ENCODE data around the gene CCDC89. TPM values are rescaled to one million over a fixed set of nuclear protein-coding genes. Genes with fewer than 3 reads are reported as not detected.

Gene CCDC89
- total and polyA plus RNA-seq, 10 of the 15 experiments (the other 5 are each of a cell fraction or from before 2014, with no cell fraction given): 0.11 to 0.15 TPM; not detected in 8

DNA sequence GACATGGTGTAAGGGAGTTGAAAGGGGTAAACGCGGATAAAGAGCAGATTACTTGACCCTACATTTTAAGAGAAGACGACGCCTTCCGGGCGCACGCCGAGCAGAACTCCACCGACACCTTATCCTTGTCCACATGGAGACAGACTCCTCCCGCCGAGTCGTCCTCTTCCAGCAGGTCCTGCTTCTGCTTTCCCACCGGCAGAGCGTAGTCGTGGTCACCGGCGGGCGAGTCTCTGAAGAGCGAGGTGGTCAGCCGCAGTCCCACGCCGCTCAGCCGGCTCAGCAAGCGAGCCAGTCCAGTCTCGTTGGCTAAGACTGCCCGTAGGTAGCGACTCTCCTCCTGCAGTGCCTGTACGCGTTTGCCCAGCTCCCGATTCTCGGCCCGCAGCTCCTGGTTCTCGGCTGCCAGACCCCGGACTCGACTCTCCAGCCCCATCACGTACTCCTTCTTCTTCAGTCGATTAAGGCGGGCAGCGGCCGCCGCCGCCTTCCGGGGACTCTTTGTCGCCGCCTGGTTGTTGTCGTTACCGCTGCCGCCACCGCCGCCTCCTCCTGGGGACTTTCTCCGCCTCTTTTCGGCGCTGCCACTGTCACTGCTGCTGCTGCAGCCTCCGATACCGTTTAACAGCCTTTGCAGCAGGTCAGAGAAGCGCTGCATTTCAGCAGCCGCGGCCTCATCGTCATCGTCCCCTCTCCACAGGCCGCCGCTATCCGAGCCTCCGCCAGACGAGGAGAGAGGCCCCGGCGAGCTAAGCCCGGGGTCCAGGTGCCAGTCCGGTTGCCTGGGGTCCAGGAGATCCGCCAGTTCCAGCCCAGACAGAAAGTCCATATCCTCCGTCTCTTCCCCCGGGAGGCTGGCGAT, 22.0 kb downstream of the CCDC89 start (continued):
- TF ChIP-seq NR2C1 (IDR thresholded peaks at IDR 0.05): no peak
- no peak; the same call in 1 of the 2 replicates for TF ChIP-seq ZBED1 (IDR thresholded peaks at IDR 0.05; ENCODE audit: borderline replicate concordance)
- no peak for TF ChIP-seq MTA2 (IDR thresholded peaks at IDR 0.05; ENCODE audit: low read depth)
- no peak for TF ChIP-seq ZNF207 (IDR thresholded peaks at IDR 0.05; ENCODE audit: borderline replicate concordance)
- no peak for TF ChIP-seq TARDBP (IDR thresholded peaks at IDR 0.05; ENCODE audit: borderline replicate concordance)
- no peak for TF ChIP-seq BRCA1 (IDR thresholded peaks at IDR 0.05; ENCODE audit: low read depth, low read length)
- TF ChIP-seq, protein P1, sequence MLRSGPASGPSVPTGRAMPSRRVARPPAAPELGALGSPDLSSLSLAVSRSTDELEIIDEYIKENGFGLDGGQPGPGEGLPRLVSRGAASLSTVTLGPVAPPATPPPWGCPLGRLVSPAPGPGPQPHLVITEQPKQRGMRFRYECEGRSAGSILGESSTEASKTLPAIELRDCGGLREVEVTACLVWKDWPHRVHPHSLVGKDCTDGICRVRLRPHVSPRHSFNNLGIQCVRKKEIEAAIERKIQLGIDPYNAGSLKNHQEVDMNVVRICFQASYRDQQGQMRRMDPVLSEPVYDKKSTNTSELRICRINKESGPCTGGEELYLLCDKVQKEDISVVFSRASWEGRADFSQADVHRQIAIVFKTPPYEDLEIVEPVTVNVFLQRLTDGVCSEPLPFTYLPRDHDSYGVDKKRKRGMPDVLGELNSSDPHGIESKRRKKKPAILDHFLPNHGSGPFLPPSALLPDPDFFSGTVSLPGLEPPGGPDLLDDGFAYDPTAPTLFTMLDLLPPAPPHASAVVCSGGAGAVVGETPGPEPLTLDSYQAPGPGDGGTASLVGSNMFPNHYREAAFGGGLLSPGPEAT (IDR thresholded peaks at IDR 0.05; ENCODE audit: low read depth): no peak
- no peak for TF ChIP-seq HDAC6 (IDR thresholded peaks at IDR 0.05; ENCODE audit: unreplicated experiment)
- TF ChIP-seq SIX5 (IDR thresholded peaks at IDR 0.05; ENCODE audit: low read depth, low read length, severe bottlenecking): no peak
- TF ChIP-seq PML (IDR thresholded peaks at IDR 0.05; ENCODE audit: low read length): no peak; the same call in 1 of the 2 replicates
- peak; percentile 53; the same call in 1 of the 2 replicates for TF ChIP-seq CBFB (IDR thresholded peaks at IDR 0.05; ENCODE audit: low read depth)
- no peak for TF ChIP-seq IKZF2 (IDR thresholded peaks at IDR 0.05)
- TF ChIP-seq SPI1 (IDR thresholded peaks at IDR 0.05; ENCODE audit: borderline replicate concordance, insufficient read depth, low read depth, low read length): no peak
- TF ChIP-seq STAT1 (conservative IDR thresholded peaks at IDR 0.05): no peak
- no peak for TF ChIP-seq ZNF217 (IDR thresholded peaks at IDR 0.05)
- TF ChIP-seq RFX5 (IDR thresholded peaks at IDR 0.05; ENCODE audit: low read depth, low read length): no peak
- TF ChIP-seq STAT3 (IDR thresholded peaks at IDR 0.05; ENCODE audit: low read depth, low read length): no peak
- no peak for TF ChIP-seq RAD51 (IDR thresholded peaks at IDR 0.05)
- no peak; the same call in 1 of the 2 replicates for TF ChIP-seq WRNIP1 (IDR thresholded peaks at IDR 0.05; ENCODE audit: borderline replicate concordance, low read depth, low read length)
- TF ChIP-seq PAX8 (IDR thresholded peaks at IDR 0.05): no peak
- TF ChIP-seq, protein P2, sequence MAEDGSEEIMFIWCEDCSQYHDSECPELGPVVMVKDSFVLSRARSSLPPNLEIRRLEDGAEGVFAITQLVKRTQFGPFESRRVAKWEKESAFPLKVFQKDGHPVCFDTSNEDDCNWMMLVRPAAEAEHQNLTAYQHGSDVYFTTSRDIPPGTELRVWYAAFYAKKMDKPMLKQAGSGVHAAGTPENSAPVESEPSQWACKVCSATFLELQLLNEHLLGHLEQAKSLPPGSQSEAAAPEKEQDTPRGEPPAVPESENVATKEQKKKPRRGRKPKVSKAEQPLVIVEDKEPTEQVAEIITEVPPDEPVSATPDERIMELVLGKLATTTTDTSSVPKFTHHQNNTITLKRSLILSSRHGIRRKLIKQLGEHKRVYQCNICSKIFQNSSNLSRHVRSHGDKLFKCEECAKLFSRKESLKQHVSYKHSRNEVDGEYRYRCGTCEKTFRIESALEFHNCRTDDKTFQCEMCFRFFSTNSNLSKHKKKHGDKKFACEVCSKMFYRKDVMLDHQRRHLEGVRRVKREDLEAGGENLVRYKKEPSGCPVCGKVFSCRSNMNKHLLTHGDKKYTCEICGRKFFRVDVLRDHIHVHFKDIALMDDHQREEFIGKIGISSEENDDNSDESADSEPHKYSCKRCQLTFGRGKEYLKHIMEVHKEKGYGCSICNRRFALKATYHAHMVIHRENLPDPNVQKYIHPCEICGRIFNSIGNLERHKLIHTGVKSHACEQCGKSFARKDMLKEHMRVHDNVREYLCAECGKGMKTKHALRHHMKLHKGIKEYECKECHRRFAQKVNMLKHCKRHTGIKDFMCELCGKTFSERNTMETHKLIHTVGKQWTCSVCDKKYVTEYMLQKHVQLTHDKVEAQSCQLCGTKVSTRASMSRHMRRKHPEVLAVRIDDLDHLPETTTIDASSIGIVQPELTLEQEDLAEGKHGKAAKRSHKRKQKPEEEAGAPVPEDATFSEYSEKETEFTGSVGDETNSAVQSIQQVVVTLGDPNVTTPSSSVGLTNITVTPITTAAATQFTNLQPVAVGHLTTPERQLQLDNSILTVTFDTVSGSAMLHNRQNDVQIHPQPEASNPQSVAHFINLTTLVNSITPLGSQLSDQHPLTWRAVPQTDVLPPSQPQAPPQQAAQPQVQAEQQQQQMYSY (CRISPR knock-in tag; IDR thresholded peaks at IDR 0.05): no peak
- TF ChIP-seq, protein P3, sequence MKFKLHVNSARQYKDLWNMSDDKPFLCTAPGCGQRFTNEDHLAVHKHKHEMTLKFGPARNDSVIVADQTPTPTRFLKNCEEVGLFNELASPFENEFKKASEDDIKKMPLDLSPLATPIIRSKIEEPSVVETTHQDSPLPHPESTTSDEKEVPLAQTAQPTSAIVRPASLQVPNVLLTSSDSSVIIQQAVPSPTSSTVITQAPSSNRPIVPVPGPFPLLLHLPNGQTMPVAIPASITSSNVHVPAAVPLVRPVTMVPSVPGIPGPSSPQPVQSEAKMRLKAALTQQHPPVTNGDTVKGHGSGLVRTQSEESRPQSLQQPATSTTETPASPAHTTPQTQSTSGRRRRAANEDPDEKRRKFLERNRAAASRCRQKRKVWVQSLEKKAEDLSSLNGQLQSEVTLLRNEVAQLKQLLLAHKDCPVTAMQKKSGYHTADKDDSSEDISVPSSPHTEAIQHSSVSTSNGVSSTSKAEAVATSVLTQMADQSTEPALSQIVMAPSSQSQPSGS (IDR thresholded peaks at IDR 0.05; ENCODE audit: low read length): no peak
- TF ChIP-seq EED (IDR thresholded peaks at IDR 0.05; ENCODE audit: low read depth): no peak
- no peak for TF ChIP-seq GATAD2B (conservative IDR thresholded peaks at IDR 0.05; ENCODE audit: low read depth)
- no peak for TF ChIP-seq POLR2AphosphoS2 (IDR thresholded peaks at IDR 0.05; ENCODE audit: low read depth, low read length)
- TF ChIP-seq ZNF24 (IDR thresholded peaks at IDR 0.05): no peak

Measured in GM12878 (cell line).